Panc1 (cell line): Measurements from ENCODE around the gene PLEKHA8. TPM values are rescaled to one million over a fixed set of nuclear protein-coding genes. Genes with fewer than 3 reads are reported as not detected.

Experiments
- ATAC-seq: fragments of 200-7000 bp; cut with Tn5 transposase; 2 replicates; pipeline ENCODE4 v1.9.1; 2020; ENCODE audit warnings: mild to moderate bottlenecking, moderate library complexity
- BruUV-seq: library from RNA; stranded (reverse); fragments of 400-500 nt; replicated peaks from 2 replicates; lab custom pipeline; 2021; lab: Mats Ljungman, UMichigan
- CTCF ChIA-PET: fragments of 300-600 bp; sonication (Branson Sonifier 250); formaldehyde crosslinking; loops from one replicate; lab custom pipeline; 2022; ENCODE audit warnings: antibody characterized with exemption; lab: Charles Lee
- POLR2A ChIA-PET: fragments of 300-600 bp; sonication (Branson Sonifier 250); formaldehyde crosslinking; loops from one replicate; lab custom pipeline; 2022; ENCODE audit warnings: antibody characterized with exemption; lab: Charles Lee
- DNase-seq: peaks from one replicate; pipeline ENCODE4 v3.0.0-alpha.2; 2010; ENCODE audit warnings: low read depth, low spot score
- H3K27ac ChIP-seq: 2 replicates; pipeline ENCODE4 v1.5.1; 2011; ENCODE audit warnings: mild to moderate bottlenecking, low read length, inconsistent platforms
- H3K27me3 ChIP-seq: fragments of 200-500 bp; sonication (Bioruptor generic); 2 replicates; pipeline ENCODE4 v1.6.0; 2014; ENCODE audit warnings: low read length, inconsistent platforms; ENCODE audit not compliant: control insufficient read depth, insufficient read depth
- H3K36me3 ChIP-seq: fragments of 200-500 bp; sonication (Bioruptor generic); 2 replicates; pipeline ENCODE4 v1.5.1; 2014; ENCODE audit warnings: inconsistent platforms, mild to moderate bottlenecking, low read length, moderate library complexity; ENCODE audit not compliant: control insufficient read depth, insufficient read depth
- H3K4me1 ChIP-seq: 2 replicates; pipeline ENCODE4 v1.5.1; 2011; ENCODE audit warnings: inconsistent platforms, mild to moderate bottlenecking, low read length, moderate library complexity; ENCODE audit not compliant: control insufficient read depth, insufficient read depth
- H3K4me3 ChIP-seq, 2 experiments: 2 replicates each; pipeline ENCODE4 v1.5.1; 2011 to 2012; ENCODE audit warnings: low read depth in 2 of 2, low read length in 2 of 2, mild to moderate bottlenecking in 2 of 2, inconsistent platforms in 1 of 2, moderate library complexity in 1 of 2
- H3K9me3 ChIP-seq: fragments of 200-500 bp; sonication (Bioruptor generic); 2 replicates; pipeline ENCODE4 v1.5.1; 2014; ENCODE audit warnings: low read depth, mild to moderate bottlenecking, inconsistent platforms, low read length, moderate library complexity; ENCODE audit not compliant: control insufficient read depth, insufficient read depth
- CTCF ChIP-seq: fragments of 450-650 bp; IDR thresholded peaks from 2 replicates; pipeline ENCODE4 v1.5.1; 2017; ENCODE audit warnings: mild to moderate bottlenecking
- POLR2AphosphoS5 ChIP-seq: IDR thresholded peaks from 2 replicates; pipeline ENCODE4 v1.6.1; 2012; ENCODE audit warnings: mild to moderate bottlenecking, low read depth, low read length, moderate library complexity
- REST ChIP-seq, 2 experiments: IDR thresholded peaks; 2 replicates each; pipeline ENCODE4 v1.6.1; 2011 to 2012; ENCODE audit warnings: low read depth in 2 of 2, control low read depth in 1 of 2, low read length in 1 of 2, mild to moderate bottlenecking in 1 of 2, moderate library complexity in 1 of 2; ENCODE audit not compliant: insufficient read depth in 1 of 2
- SIN3A ChIP-seq: IDR thresholded peaks from 2 replicates; pipeline ENCODE4 v1.6.1; 2012; ENCODE audit warnings: low read depth, mild to moderate bottlenecking, low read length, moderate library complexity, borderline replicate concordance; ENCODE audit not compliant: insufficient read depth
- TCF7L2 ChIP-seq: IDR thresholded peaks from 2 replicates; pipeline ENCODE4 v1.6.1; 2011; ENCODE audit warnings: mild to moderate bottlenecking, low read depth, low read length, inconsistent platforms
- in situ Hi-C: cut with HindIII; loops from 2 replicates; pipeline ENCODE4 v1.10.0; 2016; ENCODE audit warnings: low sequenced_read_pairs, low pct_unique_long_range_greater_than_20kb
- intact Hi-C: fragments of 100-400 bp; cut with micrococcal nuclease; formaldehyde crosslinking; loops from one replicate; pipeline ENCODE4 v1.10.0; 2022; ENCODE audit not compliant: unreplicated experiment
- total RNA-seq: library from RNA; stranded (reverse); gene quantifications from one replicate; pipeline ENCODE4 v1.2.1, GENCODE V29; 2021; ENCODE audit not compliant: unreplicated experiment

Gene PLEKHA8
- total RNA-seq, 1 experiment from 2014 or later: 20.7 TPM

- in situ Hi-C loops (no loop called here), intact Hi-C loops (no loop called here)
- BruUV-seq: no TSS peak
- no peak overlapping the region for H3K27ac ChIP-seq
- H3K4me3 ChIP-seq: no peak overlapping the region
- DNase-seq (no peak), ATAC-seq (no peak)
- no peaks in the 10 kb centered on the region for H3K9me3 ChIP-seq
- H3K4me1 ChIP-seq: peaks cover 2% of the 10 kb centered on the region
- no peaks in the 10 kb centered on the region for H3K36me3 ChIP-seq
- ChIA-PET POLR2A (interaction anchor here (0.5 to 0.7 kb wide), 2 partner anchors 13 to 15 kb away, joined by 3 to 4 read pairs; no protein-coding TSS in a partner anchor), CTCF (interaction anchor here (0.6 kb wide), 1 partner anchor 42 kb away, joined by 3 read pairs; no protein-coding TSS in a partner anchor)
- no peaks in the 10 kb centered on the region for H3K27me3 ChIP-seq
- TF ChIP-seq REST (IDR thresholded peaks at IDR 0.05; ENCODE audit: insufficient read depth in 1 of 2, low read depth in 2 of 2, low read length in 1 of 2) (no peak), POLR2AphosphoS5 (no peak), TCF7L2 (no peak), CTCF (no peak), SIN3A (no peak)
Observed at GRCh38 chr7:30019960-30020359, 8.3 kb upstream of the PLEKHA8 start.

- Histone ChIP-seq H3K27me3 (no peaks in the 10 kb centered on the region), H3K27ac (no peak overlapping the region), H3K4me1 (peaks cover 6% of the 10 kb centered on the region), H3K4me3 (no peak overlapping the region), H3K36me3 (no peaks in the 10 kb centered on the region), H3K9me3 (no peaks in the 10 kb centered on the region)
- in situ Hi-C loops: no loop called here
- POLR2A ChIA-PET: no interaction called here
- DNase-seq (no peak), ATAC-seq (no peak)
- CTCF ChIA-PET: no interaction called here
- intact Hi-C loops: no loop called here
- no TSS peak for BruUV-seq
- TF ChIP-seq CTCF: no peak
- no peak for TF ChIP-seq SIN3A
- TF ChIP-seq TCF7L2: no peak
- no peak for TF ChIP-seq REST (IDR thresholded peaks at IDR 0.05; ENCODE audit: insufficient read depth in 1 of 2, low read depth in 2 of 2, low read length in 1 of 2)
- no peak for TF ChIP-seq POLR2AphosphoS5
Observed at GRCh38 chr7:30020535-30020934, 7.7 kb upstream of the PLEKHA8 start.
